ENCODE data around the gene MAP3K9. TPM values are rescaled to one million over a fixed set of nuclear protein-coding genes. Genes with fewer than 3 reads are reported as not detected.

The MAP3K9 gene
- total and polyA plus RNA-seq, 2 donors (not counting 3 experiments of a cell fraction or from before 2014, with no cell fraction given) = 0.06 to 0.11 TPM

- no peak for DNase-seq (ENCODE audit: low read depth, low spot score)
- FAIRE-seq = no peak
- Histone ChIP-seq H3K9ac (replicated peaks; ENCODE audit: extremely low read depth, insufficient read depth, low read length) (no peak overlapping the region), H3K4me2 (ENCODE audit: insufficient read depth, low read length) (no peak overlapping the region), H3K9me3 (replicated peaks; ENCODE audit: control insufficient read depth, insufficient read depth, low read length) (no peaks in the 10 kb centered on the region), H3K36me3 (ENCODE audit: control insufficient read depth in 2 of 2, extremely low read depth in 1 of 2, insufficient read depth in 2 of 2, low read length in 2 of 2) (no peaks in the 10 kb centered on the region), H3K9me1 (replicated peaks; ENCODE audit: control insufficient read depth, extremely low read depth, insufficient read depth, low read length) (no peaks in the 10 kb centered on the region), H2AFZ (ENCODE audit: low read depth, low read length) (no peak overlapping the region), H3K79me2 (ENCODE audit: control insufficient read depth, insufficient read depth, low read length) (no peaks in the 10 kb centered on the region), H3K4me3 (replicated peaks in 1 of 3; ENCODE audit: insufficient read depth in 1 of 3, low read depth in 1 of 3, low read length in 3 of 3) (no peak overlapping the region), H3K27ac (ENCODE audit: insufficient read depth, low read depth, low read length) (no peak overlapping the region), H3K27me3 (ENCODE audit: control insufficient read depth in 2 of 2, insufficient read depth in 2 of 2, low read length in 2 of 2) (peaks cover 37 to 47% of the 10 kb centered on the region in 2 experiments), H3K4me1 (ENCODE audit: control insufficient read depth, extremely low read depth, insufficient read depth, low read length) (peaks cover 3% of the 10 kb centered on the region), H4K20me1 (replicated peaks; ENCODE audit: control insufficient read depth, extremely low read depth, insufficient read depth, low read length) (no peaks in the 10 kb centered on the region)
- ChIA-PET POLR2A (no interaction called here), CTCF (interaction anchor here (2.5 kb wide), 1 partner anchor 10 kb away, joined by 15 read pairs; no protein-coding TSS in a partner anchor)
- intact Hi-C loops (cut with micrococcal nuclease) = no loop called here
- TF ChIP-seq MAX (IDR thresholded peaks at IDR 0.05; ENCODE audit: insufficient read depth, insufficient read length) (no peak), CTCF (IDR thresholded peaks at IDR 0.05; ENCODE audit: extremely low read depth in 1 of 2, insufficient read depth in 1 of 2, low read depth in 1 of 2, low read length in 2 of 2) (no peak), EZH2 (IDR thresholded peaks at IDR 0.05; ENCODE audit: borderline replicate concordance, low read depth, low read length, severe bottlenecking) (no peak), MYC (IDR thresholded peaks at IDR 0.05; ENCODE audit: low read depth, low read length) (no peak), POLR2AphosphoS5 (IDR thresholded peaks at IDR 0.05; ENCODE audit: insufficient read depth, low read depth, low read length) (no peak), JUN (IDR thresholded peaks at IDR 0.05; ENCODE audit: borderline replicate concordance, insufficient read depth, insufficient read length, low read depth) (no peak), GATA2 (IDR thresholded peaks at IDR 0.05; ENCODE audit: insufficient read depth, insufficient read length, low read depth, low read length) (no peak), FOS (IDR thresholded peaks at IDR 0.05; ENCODE audit: borderline replicate concordance, insufficient read depth, low read length) (no peak), POLR2A (IDR thresholded peaks at IDR 0.05; ENCODE audit: low read depth, low read length) (no peak)
- dilution Hi-C loops (cut with MboI; ENCODE audit: extremely low pct_ligation_motif_present, low sequenced_read_pairs) = no loop called here
- no TSS peak for BruUV-seq (replicated peaks)
Measured at GRCh38 chr14:70807898-70808415, 1.4 kb downstream of the MAP3K9 start.
